OCI-LY7 (cell line): Measurements from ENCODE around the gene SCARB1. TPM values are rescaled to one million over a fixed set of nuclear protein-coding genes. Genes with fewer than 3 reads are reported as not detected.

ENCODE experiments used
- BruUV-seq: library from RNA; stranded (reverse); fragments of 400-500 nt; replicated peaks from 2 replicates; lab custom pipeline; 2021; lab: Mats Ljungman, UMichigan
- CTCF ChIA-PET: fragments of 300-600 bp; sonication (Branson Sonifier 250); formaldehyde crosslinking; loops from one replicate; lab custom pipeline; 2022; ENCODE audit warnings: antibody characterized with exemption; ENCODE audit not compliant: unreplicated experiment; lab: Charles Lee
- POLR2A ChIA-PET: fragments of 300-600 bp; sonication (Branson Sonifier 250); formaldehyde crosslinking; loops from one replicate; lab custom pipeline; 2022; ENCODE audit warnings: antibody characterized with exemption; lab: Charles Lee
- DNase-seq: peaks from one replicate; pipeline ENCODE4 v3.0.0-alpha.2; 2015; ENCODE audit warnings: low spot score
- H2AFZ ChIP-seq: fragments of 200-600 bp; sonication (generic), shearing (Covaris generic); 2 replicates; pipeline ENCODE4 v1.6.1; 2014; ENCODE audit warnings: mild to moderate bottlenecking, antibody characterized with exemption, low read length, moderate library complexity
- H3K27ac ChIP-seq: fragments of 200-600 bp; sonication (generic); 2 replicates; pipeline ENCODE4 v1.5.1; 2014; ENCODE audit warnings: mixed run types, low read depth, mild to moderate bottlenecking, moderate library complexity, low read length, inconsistent platforms; ENCODE audit not compliant: poor library complexity, severe bottlenecking
- H3K36me3 ChIP-seq: fragments of 200-600 bp; sonication (generic); 2 replicates; pipeline ENCODE4 v1.6.1; 2014; ENCODE audit warnings: mild to moderate bottlenecking, antibody characterized with exemption, low read length, moderate library complexity, mixed read lengths; ENCODE audit not compliant: insufficient read depth
- H3K4me1 ChIP-seq: fragments of 200-600 bp; sonication (generic); 2 replicates; pipeline ENCODE4 v1.5.1; 2014; ENCODE audit warnings: mild to moderate bottlenecking, low read length; ENCODE audit not compliant: insufficient read depth, poor library complexity, severe bottlenecking
- H3K4me2 ChIP-seq: fragments of 200-600 bp; sonication (generic); 2 replicates; pipeline ENCODE4 v1.6.1; 2014; ENCODE audit warnings: mild to moderate bottlenecking, low read length
- H3K4me3 ChIP-seq: fragments of 200-600 bp; sonication (generic); 2 replicates; pipeline ENCODE4 v1.5.1; 2014; ENCODE audit warnings: mild to moderate bottlenecking, low read depth, low read length; ENCODE audit not compliant: poor library complexity, severe bottlenecking
- H3K79me2 ChIP-seq: fragments of 200-600 bp; sonication (generic); 2 replicates; pipeline ENCODE4 v1.6.1; 2016; ENCODE audit warnings: low read depth, mild to moderate bottlenecking, low read length, moderate library complexity, mixed read lengths; ENCODE audit not compliant: insufficient read depth
- H3K9me2 ChIP-seq: fragments of 200-600 bp; sonication (generic); 2 replicates; pipeline ENCODE4 v1.6.1; 2016; ENCODE audit warnings: mild to moderate bottlenecking, low read length, mixed read lengths; ENCODE audit not compliant: insufficient read depth
- H3K9me3 ChIP-seq: fragments of 200-600 bp; sonication (generic); 2 replicates; pipeline ENCODE4 v1.6.1; 2014; ENCODE audit warnings: mild to moderate bottlenecking, mixed run types, low read length, mixed read lengths
- H4K20me1 ChIP-seq: fragments of 200-600 bp; sonication (generic); 2 replicates; pipeline ENCODE4 v1.6.1; 2014; ENCODE audit warnings: mild to moderate bottlenecking, antibody characterized with exemption, low read length, moderate library complexity, mixed read lengths; ENCODE audit not compliant: insufficient read depth
- CTCF ChIP-seq: fragments of 200-600 bp; sonication (generic); conservative IDR thresholded peaks from 2 replicates; pipeline ENCODE4 v1.5.1; 2014; ENCODE audit warnings: mild to moderate bottlenecking, antibody characterized with exemption, low read length, moderate library complexity, mixed read lengths
- EZH2phosphoT487 ChIP-seq: fragments of 200-600 bp; sonication (generic); IDR thresholded peaks from 2 replicates; pipeline ENCODE4 v1.6.1; 2018; ENCODE audit warnings: low read depth, borderline replicate concordance, mild to moderate bottlenecking, mixed run types, antibody characterized with exemption, low read length, moderate library complexity, mixed read lengths
- intact Hi-C: fragments of 100-400 bp; cut with micrococcal nuclease; formaldehyde crosslinking; loops from one replicate; pipeline ENCODE4 v1.10.0; 2022; ENCODE audit not compliant: unreplicated experiment
- total RNA-seq, 2 experiments: library from RNA; depleted of rRNA in 1 of 2; stranded (reverse); fragments of >200 nt in 1 of 2; shearing (Covaris generic) in 1 of 2; gene quantifications; 2 replicates each; pipeline ENCODE4 v1.2.3, GENCODE V29; 2014 to 2022

The SCARB1 gene
- total RNA-seq, 2 experiments from 2014 or later, result 42.9 to 112 TPM

GRCh38 chr12:124783087-124783486 lies 80.6 kb downstream of the SCARB1 start:
- H3K36me3 ChIP-seq, result peaks cover 32% of the 10 kb centered on the region; the same call in 1 of the 2 replicates
- H3K9me3 ChIP-seq, result no peaks in the 10 kb centered on the region
- BruUV-seq, result no TSS peak
- DNase-seq, result no peak
- peaks cover 75% of the 10 kb centered on the region for H3K4me1 ChIP-seq
- TF ChIP-seq EZH2phosphoT487, result no peak
- TF ChIP-seq CTCF, result no peak
- no peak overlapping the region; the same call in 1 of the 2 replicates for H2AFZ ChIP-seq
- H3K4me2 ChIP-seq, result peak overlapping the region; percentile 66
- CTCF ChIA-PET, result no interaction called here
- no peaks in the 10 kb centered on the region for H3K79me2 ChIP-seq
- no peaks in the 10 kb centered on the region for H3K9me2 ChIP-seq
- peak overlapping the region; percentile 38 for H3K4me3 ChIP-seq
- POLR2A ChIA-PET, result interaction anchor here (0.8 to 1.5 kb wide), 2 partner anchors 104 to 118 kb away, joined by 3 read pairs; no protein-coding TSS in a partner anchor
- H4K20me1 ChIP-seq, result no peaks in the 10 kb centered on the region
- H3K27ac ChIP-seq, result peak overlapping the region; percentile 86
- intact Hi-C loops, result loop anchor here (5.0 kb wide), 1 partner anchor 114 kb away; no protein-coding TSS in a partner anchor

GRCh38 chr12:124782132-124782531 lies 81.5 kb downstream of the SCARB1 start:
- intact Hi-C loops, result loop anchor here (5.0 kb wide), 1 partner anchor 115 kb away; no protein-coding TSS in a partner anchor
- peak overlapping the region; percentile 38 for H3K4me3 ChIP-seq
- CTCF ChIA-PET, result no interaction called here
- H3K27ac ChIP-seq, result peak overlapping the region; percentile 86
- DNase-seq, result no peak
- no peaks in the 10 kb centered on the region for H3K9me3 ChIP-seq
- H4K20me1 ChIP-seq, result no peaks in the 10 kb centered on the region
- peak overlapping the region; percentile 66 for H3K4me2 ChIP-seq
- no TSS peak for BruUV-seq
- no peaks in the 10 kb centered on the region for H3K9me2 ChIP-seq
- H2AFZ ChIP-seq, result no peak overlapping the region
- peaks cover 32% of the 10 kb centered on the region; the same call in 1 of the 2 replicates for H3K36me3 ChIP-seq
- POLR2A ChIA-PET, result interaction anchor here (0.5 to 1.5 kb wide), 2 partner anchors 119 to 1633 kb away, joined by 3 read pairs; no protein-coding TSS in a partner anchor
- TF ChIP-seq EZH2phosphoT487, result no peak
- TF ChIP-seq CTCF, result no peak
- no peaks in the 10 kb centered on the region for H3K79me2 ChIP-seq
- H3K4me1 ChIP-seq, result peaks cover 75% of the 10 kb centered on the region
